Activated T-cell treated with anti-CD3 and anti-CD28 coated beads, Interleukin-2, amount 50 U/mL, for 1 hour (primary cell): ENCODE data around the gene ATP5F1A.
"Not testable (repeated sequence)": the region's sequence is repeated elsewhere in the genome, so short reads cannot be mapped to it uniquely, and the experiment has no call there.

Experiments used
- DNase-seq: peaks from one replicate; pipeline ENCODE4 v3.0.0-alpha.2; 2020

ATP5F1A gene

GRCh38 chr18:46072959-46073358 is 25.1 kb downstream of the ATP5F1A start:
- no peak for DNase-seq

- no peak for DNase-seq
Observed at GRCh38 chr18:46072376-46072867, 25.7 kb downstream of the ATP5F1A start.

- DNase-seq, result peak; percentile 74
Observed at GRCh38 chr18:46071653-46072375, 26.3 kb downstream of the ATP5F1A start, which contains the start of gene PSTPIP2. TSS of gene PSTPIP2 (minus strand) at chr18:46072260. CDS start at chr18:46072188, 72 bp downstream.

- peak; percentile 39 for DNase-seq
Observed at GRCh38 chr18:46070815-46071652, 27.1 kb downstream of the ATP5F1A start.

- DNase-seq, result no peak
Observed at GRCh38 chr18:46070232-46070631, 27.9 kb downstream of the ATP5F1A start.

GRCh38 chr18:46069524-46069923 is 28.6 kb downstream of the ATP5F1A start:
- DNase-seq, result no peak

- DNase-seq, result no peak
Observed at GRCh38 chr18:46068763-46069162, 29.3 kb downstream of the ATP5F1A start.

GRCh38 chr18:46067438-46068007 is 30.6 kb downstream of the ATP5F1A start:
- DNase-seq, result no peak

- no peak for DNase-seq
Observed at GRCh38 chr18:46062781-46063180, 35.3 kb downstream of the ATP5F1A start.

- no peak for DNase-seq
Observed at GRCh38 chr18:46061796-46062195, 36.3 kb downstream of the ATP5F1A start.

- DNase-seq, result no peak
Observed at GRCh38 chr18:46061387-46061786, 36.7 kb downstream of the ATP5F1A start.

- no peak for DNase-seq
Observed at GRCh38 chr18:46060359-46060841, 37.7 kb downstream of the ATP5F1A start.

- DNase-seq, result no peak
Observed at GRCh38 chr18:46055838-46056230, 42.3 kb downstream of the ATP5F1A start.

- DNase-seq, result no peak
Observed at GRCh38 chr18:46054956-46055837, 42.9 kb downstream of the ATP5F1A start.

- DNase-seq, result no peak
Observed at GRCh38 chr18:46053368-46054095, 44.6 kb downstream of the ATP5F1A start.

GRCh38 chr18:46051731-46052461 is 46.2 kb downstream of the ATP5F1A start:
- DNase-seq, result no peak

GRCh38 chr18:46050268-46050667 is 47.8 kb downstream of the ATP5F1A start:
- DNase-seq, result no peak

- DNase-seq, result no peak
Observed at GRCh38 chr18:46048641-46049040, 49.5 kb downstream of the ATP5F1A start.

GRCh38 chr18:46047369-46047768 is 50.7 kb downstream of the ATP5F1A start:
- not testable (repeated sequence) for DNase-seq

- DNase-seq, result no peak
Observed at GRCh38 chr18:46046688-46047087, 51.4 kb downstream of the ATP5F1A start.

GRCh38 chr18:46046126-46046525 is 52.0 kb downstream of the ATP5F1A start:
- no peak for DNase-seq
